DMS79 treated with DMSO at 0.1 percent for 48 hours (cell line): ENCODE measurements around the gene NEDD9.

ENCODE experiments used
- DNase-seq: peaks from one replicate; lab custom pipeline; 2025; lab: John Stamatoyannopoulos, UW

NEDD9 gene

GRCh38 chr6:11143394-11144371 lies 88.8 kb downstream of the NEDD9 start:
- no peak for DNase-seq

- DNase-seq: no peak
These were observed 90.0 kb downstream of the NEDD9 start for GRCh38 chr6:11142296-11143027.

DNA sequence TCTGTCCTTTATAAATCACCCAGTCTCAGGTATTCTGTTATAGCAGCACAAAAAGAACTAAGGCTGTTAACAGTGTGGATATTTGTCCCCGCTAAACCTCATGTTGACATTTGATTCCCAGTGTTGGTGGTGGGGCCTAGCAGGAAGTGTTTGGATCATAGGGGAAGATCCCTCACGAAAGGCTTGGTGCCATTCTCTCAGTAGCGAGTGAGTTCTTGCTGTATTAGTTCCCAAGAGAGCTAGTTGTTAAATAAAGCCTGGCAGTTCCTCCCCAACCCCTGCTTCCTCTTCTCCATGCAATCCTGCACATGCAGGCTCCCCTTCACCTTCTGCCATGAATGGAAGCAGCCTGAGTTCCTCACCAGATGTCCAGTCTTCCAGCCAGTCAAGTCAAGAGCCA lies 91.2 kb downstream of the NEDD9 start:
- DNase-seq: no peak

GRCh38 chr6:11140056-11140455 lies 92.4 kb downstream of the NEDD9 start:
- DNase-seq: no peak

GRCh38 chr6:11139051-11139960 lies 93.2 kb downstream of the NEDD9 start:
- DNase-seq: no peak

DNA sequence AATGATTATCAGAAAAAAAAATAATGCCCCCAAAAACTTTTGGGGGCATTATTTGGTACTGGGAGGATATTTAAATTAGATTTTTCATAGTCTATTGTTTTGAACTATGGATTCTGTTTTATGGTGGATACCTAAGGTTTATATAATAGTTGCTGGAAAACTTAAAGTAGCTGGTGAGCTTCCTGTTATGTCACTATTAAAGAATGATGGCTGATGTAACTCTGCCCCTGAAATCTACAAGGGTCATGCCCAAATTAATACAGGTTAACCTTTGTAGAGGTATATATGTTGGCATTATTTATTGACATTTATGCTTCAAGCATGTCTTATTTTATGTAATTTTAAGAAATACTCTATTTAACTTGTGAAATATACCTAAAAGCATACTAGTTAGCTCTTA lies 95.7 kb downstream of the NEDD9 start:
- no peak for DNase-seq
